Epithelial cell of prostate (primary cell): ENCODE results near the gene SPATA19.

Experiments used
- DNase-seq: peaks from one replicate; pipeline ENCODE4 v3.0.0-alpha.2; 2011; ENCODE audit warnings: low read depth, low spot score
- H3K27ac ChIP-seq: fragments of 450-650 bp; 2 replicates; pipeline ENCODE4 v1.5.1; 2017; ENCODE audit warnings: mild to moderate bottlenecking

SPATA19 gene

DNA sequence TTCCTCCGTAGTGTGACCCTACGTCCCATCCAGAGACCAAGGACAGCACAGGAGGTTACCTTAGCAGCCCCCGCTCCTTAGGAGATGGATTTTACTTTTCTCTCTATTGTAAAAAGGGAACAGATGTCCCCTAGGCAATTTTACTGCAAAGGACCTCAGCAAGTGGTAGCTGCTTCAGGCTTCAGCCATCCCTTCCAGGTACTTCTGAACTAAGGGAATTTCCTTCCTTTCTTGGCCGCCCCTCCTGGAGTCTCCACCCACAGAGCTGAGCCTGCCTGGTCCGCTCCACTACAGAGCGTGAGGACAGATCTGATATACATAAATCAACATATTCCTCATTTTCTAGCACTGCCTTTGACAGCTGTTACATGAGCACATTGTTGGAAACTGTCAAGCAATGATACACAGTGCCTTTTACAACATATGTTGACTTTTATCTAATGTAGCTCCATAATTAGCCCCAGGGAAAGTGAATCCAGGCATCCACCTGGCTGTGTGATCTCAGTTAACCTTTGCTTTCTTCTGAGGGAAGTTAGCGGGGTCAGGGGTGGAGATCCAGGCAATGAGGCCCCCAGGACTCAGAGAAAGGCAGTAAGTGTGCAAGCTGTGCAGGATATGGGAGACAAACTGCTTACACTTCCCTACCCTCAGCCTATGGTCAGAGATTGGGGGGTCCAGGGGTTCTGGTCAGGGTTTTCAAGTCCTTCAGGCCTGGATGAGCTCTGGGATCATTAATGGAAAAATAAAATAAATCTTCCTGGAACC, 51.9 kb downstream of the SPATA19 start:
- H3K27ac ChIP-seq = no peak overlapping the region
- DNase-seq = no peak

DNA sequence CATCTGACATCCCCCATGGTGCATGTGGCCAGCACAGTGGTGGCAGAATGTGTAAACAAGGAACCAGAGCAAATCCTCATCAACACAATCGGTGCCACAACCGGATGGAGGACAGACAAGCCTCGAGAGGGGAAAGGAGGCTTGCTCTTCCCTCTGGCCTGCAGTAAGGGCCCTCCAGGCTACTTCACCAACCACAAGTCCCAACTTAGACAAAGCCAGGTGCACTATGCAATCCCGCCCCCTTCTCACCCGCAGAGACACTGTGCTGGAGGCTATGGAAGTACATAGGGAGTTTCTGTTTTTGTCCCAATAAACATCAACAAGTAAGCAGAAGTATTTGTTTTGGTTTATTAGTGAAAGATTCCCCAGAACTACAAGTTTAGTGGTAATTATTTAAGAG, 54.3 kb downstream of the SPATA19 start:
- DNase-seq = no peak
- H3K27ac ChIP-seq = no peak overlapping the region
